IMR-90 (cell line): ENCODE results near the gene CLASRP. TPM values are rescaled to one million over a fixed set of nuclear protein-coding genes. Genes with fewer than 3 reads are reported as not detected.
A peak's percentile ranks its signal among the peaks of the same experiment; 100 is the strongest.

Source experiments
- ATAC-seq: fragments of 200-7000 bp; cut with Tn5 transposase; 2 replicates; pipeline ENCODE4 v1.9.1; 2020; ENCODE audit warnings: low read depth, mild to moderate bottlenecking, moderate library complexity
- BruUV-seq: library from RNA; stranded (reverse); fragments of 400-500 nt; replicated peaks from 2 replicates; lab custom pipeline; 2021; lab: Mats Ljungman, UMichigan
- CTCF ChIA-PET: fragments of 300-600 bp; formaldehyde crosslinking; extraction: SDS; loops from one replicate; lab custom pipeline; 2021; ENCODE audit warnings: antibody characterized with exemption; lab: Yijun Ruan, JAX
- POLR2A ChIA-PET: fragments of 300-600 bp; sonication (Branson Sonifier 250); formaldehyde crosslinking; loops from one replicate; lab custom pipeline; 2022; ENCODE audit warnings: antibody characterized with exemption; ENCODE audit not compliant: unreplicated experiment; lab: Charles Lee
- DNase-seq: peaks from one replicate; pipeline ENCODE4 v3.0.0; 2013
- H2AFZ ChIP-seq: replicated peaks from 2 replicates; pipeline ENCODE3; 2013; ENCODE audit warnings: low read length, mild to moderate bottlenecking; ENCODE audit not compliant: poor library complexity
- H2AK5ac ChIP-seq: 2 replicates; pipeline ENCODE4 v1.6.1; 2013; ENCODE audit warnings: low read depth, low read length, inconsistent platforms
- H2AK9ac ChIP-seq: replicated peaks from 2 replicates; pipeline ENCODE3; 2013; ENCODE audit warnings: mild to moderate bottlenecking, low read depth, low read length, moderate library complexity; ENCODE audit not compliant: poor library complexity
- H2BK120ac ChIP-seq: 2 replicates; pipeline ENCODE4 v1.6.1; 2013; ENCODE audit warnings: low read depth, low read length, inconsistent platforms
- H2BK15ac ChIP-seq: 3 replicates; pipeline ENCODE4 v1.6.1; 2013; ENCODE audit warnings: low read depth, low read length, inconsistent platforms
- H2BK20ac ChIP-seq: 2 replicates; pipeline ENCODE4 v1.6.1; 2013; ENCODE audit warnings: low read depth, mild to moderate bottlenecking, inconsistent platforms, low read length, moderate library complexity
- H2BK5ac ChIP-seq: 2 replicates; pipeline ENCODE4 v1.6.1; 2013; ENCODE audit warnings: mild to moderate bottlenecking, low read depth, low read length, inconsistent platforms; ENCODE audit not compliant: poor library complexity, severe bottlenecking
- H3K14ac ChIP-seq: replicated peaks from 2 replicates; pipeline ENCODE4 v1.6.1; 2013; ENCODE audit warnings: low read depth, low read length, inconsistent platforms
- H3K18ac ChIP-seq: 2 replicates; pipeline ENCODE4 v1.6.1; 2013; ENCODE audit warnings: low read depth, low read length, control low read depth
- H3K23ac ChIP-seq: 2 replicates; pipeline ENCODE4 v1.6.1; 2013; ENCODE audit warnings: low read depth, low read length, inconsistent platforms
- H3K27ac ChIP-seq: 2 replicates; pipeline ENCODE4 v1.5.1; 2013; ENCODE audit warnings: mild to moderate bottlenecking, control low read depth, low read length; ENCODE audit not compliant: insufficient read depth
- H3K27me3 ChIP-seq: 2 replicates; pipeline ENCODE4 v1.6.1; 2013; ENCODE audit warnings: low read length; ENCODE audit not compliant: control insufficient read depth, insufficient read depth
- H3K36me3 ChIP-seq: 2 replicates; pipeline ENCODE4 v1.6.1; 2013; ENCODE audit warnings: low read length, mixed read lengths; ENCODE audit not compliant: control insufficient read depth, insufficient read depth
- H3K4ac ChIP-seq: 2 replicates; pipeline ENCODE4 v1.6.1; 2013; ENCODE audit warnings: low read depth, low read length, inconsistent platforms
- H3K4me1 ChIP-seq: 2 replicates; pipeline ENCODE4 v1.6.1; 2013; ENCODE audit warnings: low read length, mixed read lengths; ENCODE audit not compliant: control insufficient read depth, insufficient read depth
- H3K4me2 ChIP-seq: 2 replicates; pipeline ENCODE4 v1.6.1; 2013; ENCODE audit warnings: low read depth, mild to moderate bottlenecking, control low read depth, low read length, moderate library complexity
- H3K4me3 ChIP-seq: 2 replicates; pipeline ENCODE4 v1.5.1; 2013; ENCODE audit warnings: low read depth, mild to moderate bottlenecking, control low read depth, low read length, moderate library complexity; ENCODE audit not compliant: insufficient read depth
- H3K56ac ChIP-seq: 2 replicates; pipeline ENCODE4 v1.6.1; 2013; ENCODE audit warnings: low read length, inconsistent platforms; ENCODE audit not compliant: insufficient read depth; ENCODE audit errors: extremely low read depth
- H3K79me1 ChIP-seq, 2 experiments: 2 replicates each; pipeline ENCODE4 v1.6.1; 2013; ENCODE audit warnings: low read length in 2 of 2, inconsistent platforms in 1 of 2, low read depth in 1 of 2
- H3K9ac ChIP-seq: 2 replicates; pipeline ENCODE4 v1.6.1; 2013; ENCODE audit warnings: low read depth, low read length, control low read depth
- H3K9me1 ChIP-seq: 2 replicates; pipeline ENCODE4 v1.6.1; 2013; ENCODE audit warnings: low read length, inconsistent platforms; ENCODE audit not compliant: insufficient read depth
- H3K9me3 ChIP-seq: 2 replicates; pipeline ENCODE4 v1.6.1; 2013; ENCODE audit warnings: low read length; ENCODE audit not compliant: control insufficient read depth, insufficient read depth
- H4K20me1 ChIP-seq: 2 replicates; pipeline ENCODE4 v1.6.1; 2013; ENCODE audit warnings: low read length, inconsistent platforms; ENCODE audit not compliant: insufficient read depth
- H4K5ac ChIP-seq: 2 replicates; pipeline ENCODE4 v1.6.1; 2013; ENCODE audit warnings: mild to moderate bottlenecking, low read depth, low read length, control low read depth
- H4K8ac ChIP-seq, 2 experiments: 2 replicates each; pipeline ENCODE4 v1.6.1; 2013; ENCODE audit warnings: low read depth in 2 of 2, low read length in 2 of 2, control low read depth in 1 of 2, inconsistent platforms in 1 of 2
- H4K91ac ChIP-seq: 2 replicates; pipeline ENCODE4 v1.6.1; 2013; ENCODE audit warnings: low read depth, low read length, inconsistent platforms; ENCODE audit not compliant: insufficient read depth
- BHLHE40 ChIP-seq: fragments of 150-350 bp; IDR thresholded peaks from 2 replicates; pipeline ENCODE4 v1.6.1; 2016; ENCODE audit warnings: mild to moderate bottlenecking, low read depth, low read length
- CEBPB ChIP-seq: IDR thresholded peaks from 2 replicates; pipeline ENCODE4 v1.6.1; 2012; ENCODE audit warnings: low read depth, low read length, improper control_type of control experiment
- CHD1 ChIP-seq: IDR thresholded peaks from 2 replicates; pipeline ENCODE4 v1.6.1; 2012; ENCODE audit warnings: low read depth, low read length, improper control_type of control experiment
- FOS ChIP-seq: fragments of 150-350 bp; IDR thresholded peaks from 2 replicates; pipeline ENCODE4 v1.6.1; 2016; ENCODE audit warnings: low read depth, low read length
- MAFK ChIP-seq: IDR thresholded peaks from 2 replicates; pipeline ENCODE4 v1.6.1; 2012; ENCODE audit warnings: low read depth, low read length, improper control_type of control experiment
- MAZ ChIP-seq: IDR thresholded peaks from 2 replicates; pipeline ENCODE4 v1.6.1; 2012; ENCODE audit warnings: low read depth, mild to moderate bottlenecking, low read length, improper control_type of control experiment, moderate library complexity, borderline replicate concordance
- MXI1 ChIP-seq: IDR thresholded peaks from 2 replicates; pipeline ENCODE4 v1.6.1; 2012; ENCODE audit warnings: low read depth, mild to moderate bottlenecking, low read length, moderate library complexity, borderline replicate concordance
- NFE2L2 ChIP-seq: fragments of 150-350 bp; IDR thresholded peaks from 2 replicates; pipeline ENCODE4 v1.6.1; 2016; ENCODE audit warnings: low read depth, mild to moderate bottlenecking, low read length
- POLR2A ChIP-seq: IDR thresholded peaks from 2 replicates; pipeline ENCODE4 v1.6.1; 2012; ENCODE audit warnings: mild to moderate bottlenecking, low read depth, low read length
- RAD21 ChIP-seq: IDR thresholded peaks from 2 replicates; pipeline ENCODE4 v1.6.1; 2012; ENCODE audit warnings: low read length, improper control_type of control experiment
- RCOR1 ChIP-seq: IDR thresholded peaks from 2 replicates; pipeline ENCODE4 v1.6.1; 2012; ENCODE audit warnings: mild to moderate bottlenecking, low read length, improper control_type of control experiment; ENCODE audit not compliant: insufficient replicate concordance
- RFX5 ChIP-seq: IDR thresholded peaks from 2 replicates; pipeline ENCODE4 v1.8.0; 2012; ENCODE audit warnings: low read depth, mild to moderate bottlenecking, low read length, moderate library complexity
- SMC3 ChIP-seq: fragments of 150-350 bp; IDR thresholded peaks from 2 replicates; pipeline ENCODE4 v1.6.1; 2016; ENCODE audit warnings: low read depth, mild to moderate bottlenecking, antibody characterized with exemption, low read length, moderate library complexity
- WGBS, 2 experiments: methylation state at CpG; one replicate each; pipeline versions ENCODE4 v1.1.5 to v1.1.7; 2013; ENCODE audit warnings: missing lambda C conversion rate in 2 of 2; ENCODE audit not compliant: insufficient read length in 1 of 2; ENCODE audit errors: extremely low coverage in 2 of 2; 5-methylcytosine and 5-hydroxymethylcytosine counted together
- dilution Hi-C: fragments of 300-500 bp; cut with HindIII; formaldehyde crosslinking; loops from one replicate; pipeline ENCODE4 v1.14.3; 2018; ENCODE audit warnings: low sequenced_read_pairs; ENCODE audit not compliant: unreplicated experiment
- in situ Hi-C: fragments of 300-500 bp; cut with MboI; formaldehyde crosslinking; loops from 3 replicates; pipeline ENCODE4 v1.14.3; 2019; ENCODE audit warnings: low sequenced_read_pairs, inconsistent platforms, mixed read lengths
- intact Hi-C: fragments of 100-400 bp; cut with micrococcal nuclease; formaldehyde crosslinking; loops from 2 replicates; pipeline ENCODE4 v1.10.0; 2022
- polyA plus RNA-seq, 3 experiments: library from polyadenylated mRNA; depleted of rRNA; stranded (reverse); fragments of >200 nt; gene quantifications; 2 replicates each; pipeline ENCODE4 v1.2.3, GENCODE V29; 2012; ENCODE audit warnings: low replicate concordance in 1 of 3
- total RNA-seq: library from RNA; depleted of rRNA; stranded (reverse); fragments of >200 nt; gene quantifications from 2 replicates; pipeline ENCODE4 v1.2.3, GENCODE V29; 2012
- TF ChIP-seq, protein P1 (sequence below): fragments of 150-350 bp; IDR thresholded peaks from 2 replicates; pipeline ENCODE4 v1.6.1; 2016; ENCODE audit warnings: low read depth, mild to moderate bottlenecking, low read length, moderate library complexity, borderline replicate concordance
- TF ChIP-seq, protein P2 (sequence below): conservative IDR thresholded peaks from 2 replicates; pipeline ENCODE4 v1.5.1; 2012; ENCODE audit warnings: mild to moderate bottlenecking, low read depth, low read length, improper control_type of control experiment
- TF ChIP-seq, protein P3 (sequence below): fragments of 150-350 bp; IDR thresholded peaks from 2 replicates; pipeline ENCODE4 v1.6.1; 2017; ENCODE audit warnings: mild to moderate bottlenecking, antibody characterized with exemption, low read length, low read depth

The CLASRP gene
- total and polyA plus RNA-seq, 2 of the 4 experiments (the other 2 are of a cell fraction), result 19.9 to 31.7 TPM

DNA sequence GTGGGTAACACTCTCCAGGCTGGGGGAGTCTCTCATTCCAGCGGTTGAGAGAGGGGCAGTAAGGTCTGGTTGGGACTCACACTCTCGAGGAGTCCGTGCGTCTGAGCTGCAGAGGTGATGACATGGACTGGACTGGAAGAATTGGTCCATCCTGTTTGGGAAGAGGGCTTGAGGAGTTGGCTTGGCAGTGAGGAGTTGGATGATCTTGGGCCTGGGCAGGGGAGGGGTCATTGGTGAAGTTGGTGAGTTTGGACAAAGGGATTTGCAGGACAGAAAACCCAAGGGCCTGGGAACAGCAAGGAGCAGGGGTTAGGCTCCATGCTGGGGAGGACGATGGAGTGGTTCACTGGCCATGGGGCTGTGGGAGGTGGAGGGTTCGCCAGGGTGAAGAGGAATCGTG lies 57.9 kb downstream of the CLASRP start:
- Histone ChIP-seq H3K4ac (no peak overlapping the region; the same call in 1 of the 2 replicates), H2BK15ac (no peak overlapping the region), H2BK20ac (no peak overlapping the region), H2BK5ac (no peak overlapping the region), H2AK5ac (no peak overlapping the region), H3K14ac (no peak overlapping the region), H3K9me3 (no peaks in the 10 kb centered on the region), H2AFZ (no peak overlapping the region), H3K18ac (no peak overlapping the region), H3K27me3 (no peaks in the 10 kb centered on the region), H3K79me1 (peaks cover 21 to 77% of the 10 kb centered on the region in 2 experiments; a peak in 3 of 4 replicates), H3K56ac (no peak overlapping the region), H4K20me1 (peaks cover 74% of the 10 kb centered on the region), H4K91ac (no peak overlapping the region), H3K4me2 (no peak overlapping the region), H3K4me1 (peaks cover 39% of the 10 kb centered on the region), H3K23ac (no peak overlapping the region), H4K8ac (no peak overlapping the region), H2AK9ac (peak overlapping the region; percentile 34), H3K27ac (no peak overlapping the region), H3K9ac (no peak overlapping the region), H3K4me3 (no peak overlapping the region), H2BK120ac (no peak overlapping the region), H3K36me3 (0 out of 2 replicates have a peak, but pooled peaks cover 1% of the 10 kb centered on the region), H3K9me1 (peaks cover 50% of the 10 kb centered on the region), H4K5ac (no peak overlapping the region)
- BruUV-seq, result no TSS peak
- POLR2A ChIA-PET, result no interaction called here
- dilution Hi-C loops, result no loop called here
- DNase-seq, result no peak
- no peak for TF ChIP-seq NFE2L2
- no peak for TF ChIP-seq MXI1
- TF ChIP-seq SMC3, result no peak
- TF ChIP-seq POLR2A, result no peak
- TF ChIP-seq BHLHE40, result no peak
- TF ChIP-seq, protein P1, sequence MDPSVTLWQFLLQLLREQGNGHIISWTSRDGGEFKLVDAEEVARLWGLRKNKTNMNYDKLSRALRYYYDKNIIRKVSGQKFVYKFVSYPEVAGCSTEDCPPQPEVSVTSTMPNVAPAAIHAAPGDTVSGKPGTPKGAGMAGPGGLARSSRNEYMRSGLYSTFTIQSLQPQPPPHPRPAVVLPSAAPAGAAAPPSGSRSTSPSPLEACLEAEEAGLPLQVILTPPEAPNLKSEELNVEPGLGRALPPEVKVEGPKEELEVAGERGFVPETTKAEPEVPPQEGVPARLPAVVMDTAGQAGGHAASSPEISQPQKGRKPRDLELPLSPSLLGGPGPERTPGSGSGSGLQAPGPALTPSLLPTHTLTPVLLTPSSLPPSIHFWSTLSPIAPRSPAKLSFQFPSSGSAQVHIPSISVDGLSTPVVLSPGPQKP, result no peak
- TF ChIP-seq, protein P2, sequence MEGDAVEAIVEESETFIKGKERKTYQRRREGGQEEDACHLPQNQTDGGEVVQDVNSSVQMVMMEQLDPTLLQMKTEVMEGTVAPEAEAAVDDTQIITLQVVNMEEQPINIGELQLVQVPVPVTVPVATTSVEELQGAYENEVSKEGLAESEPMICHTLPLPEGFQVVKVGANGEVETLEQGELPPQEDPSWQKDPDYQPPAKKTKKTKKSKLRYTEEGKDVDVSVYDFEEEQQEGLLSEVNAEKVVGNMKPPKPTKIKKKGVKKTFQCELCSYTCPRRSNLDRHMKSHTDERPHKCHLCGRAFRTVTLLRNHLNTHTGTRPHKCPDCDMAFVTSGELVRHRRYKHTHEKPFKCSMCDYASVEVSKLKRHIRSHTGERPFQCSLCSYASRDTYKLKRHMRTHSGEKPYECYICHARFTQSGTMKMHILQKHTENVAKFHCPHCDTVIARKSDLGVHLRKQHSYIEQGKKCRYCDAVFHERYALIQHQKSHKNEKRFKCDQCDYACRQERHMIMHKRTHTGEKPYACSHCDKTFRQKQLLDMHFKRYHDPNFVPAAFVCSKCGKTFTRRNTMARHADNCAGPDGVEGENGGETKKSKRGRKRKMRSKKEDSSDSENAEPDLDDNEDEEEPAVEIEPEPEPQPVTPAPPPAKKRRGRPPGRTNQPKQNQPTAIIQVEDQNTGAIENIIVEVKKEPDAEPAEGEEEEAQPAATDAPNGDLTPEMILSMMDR, result no peak
- no peak for TF ChIP-seq CEBPB
- TF ChIP-seq CHD1, result no peak
- TF ChIP-seq MAFK, result no peak
- no peak for TF ChIP-seq MAZ
- no peak for TF ChIP-seq FOS
- TF ChIP-seq, protein P3, sequence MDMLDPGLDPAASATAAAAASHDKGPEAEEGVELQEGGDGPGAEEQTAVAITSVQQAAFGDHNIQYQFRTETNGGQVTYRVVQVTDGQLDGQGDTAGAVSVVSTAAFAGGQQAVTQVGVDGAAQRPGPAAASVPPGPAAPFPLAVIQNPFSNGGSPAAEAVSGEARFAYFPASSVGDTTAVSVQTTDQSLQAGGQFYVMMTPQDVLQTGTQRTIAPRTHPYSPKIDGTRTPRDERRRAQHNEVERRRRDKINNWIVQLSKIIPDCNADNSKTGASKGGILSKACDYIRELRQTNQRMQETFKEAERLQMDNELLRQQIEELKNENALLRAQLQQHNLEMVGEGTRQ, result no peak
- TF ChIP-seq RAD21, result no peak
- no peak for TF ChIP-seq RCOR1
- TF ChIP-seq RFX5, result no peak
- intact Hi-C loops, result no loop called here
- CTCF ChIA-PET, result no interaction called here
- 93% methylated on average over 6 of the region's 7 CpGs; no CpG with 5 or more reads in 1 of the 2 experiments for WGBS, 2 experiments
- in situ Hi-C loops, result no loop called here
- no peak for ATAC-seq
